CD14-positive monocyte (primary cell): ENCODE data around the gene RHEB. TPM values are rescaled to one million over a fixed set of nuclear protein-coding genes. Genes with fewer than 3 reads are reported as not detected.

ENCODE experiments used
- DNase-seq, 3 donors: peaks; one replicate each; pipeline ENCODE4 v3.0.0-alpha.2; 2011 to 2022
- H2AFZ ChIP-seq: 2 replicates; pipeline ENCODE4 v1.6.0; 2012; ENCODE audit warnings: mild to moderate bottlenecking, low read depth, low read length, inconsistent platforms; ENCODE audit not compliant: insufficient read depth, poor library complexity, severe bottlenecking
- H3K27ac ChIP-seq, 2 donors: 1 replicate in 1 of 2; 2 replicates in 1 of 2; pipeline ENCODE4 v1.5.1; 2012 to 2013; ENCODE audit warnings: low read length in 2 of 2, control low read depth in 1 of 2, inconsistent platforms in 1 of 2, low read depth in 1 of 2, mild to moderate bottlenecking in 1 of 2
- H3K27me3 ChIP-seq, 2 donors: one replicate each; pipeline versions ENCODE4 v1.6.0 to v1.6.1; 2011 to 2013; ENCODE audit warnings: low read length in 2 of 2; ENCODE audit not compliant: control insufficient read depth in 2 of 2, insufficient read depth in 2 of 2
- H3K36me3 ChIP-seq, 2 donors: replicated peaks in 1 of 2; 1 replicate in 1 of 2; 2 replicates in 1 of 2; pipeline versions ENCODE4 v1.5.1 to v1.6.1; 2012 to 2013; ENCODE audit warnings: low read length in 2 of 2, control low read depth in 1 of 2, inconsistent platforms in 1 of 2, mild to moderate bottlenecking in 1 of 2; ENCODE audit not compliant: insufficient read depth in 2 of 2, control insufficient read depth in 1 of 2
- H3K4me1 ChIP-seq, 2 donors: 1 replicate in 1 of 2; 2 replicates in 1 of 2; pipeline versions ENCODE4 v1.5.1 to v1.6.1; 2012 to 2013; ENCODE audit warnings: low read length in 2 of 2, control low read depth in 1 of 2, inconsistent platforms in 1 of 2, mild to moderate bottlenecking in 1 of 2, moderate library complexity in 1 of 2; ENCODE audit not compliant: insufficient read depth in 2 of 2, control insufficient read depth in 1 of 2
- H3K4me2 ChIP-seq: replicated peaks from 2 replicates; pipeline ENCODE3; 2012; ENCODE audit warnings: low read length, moderate library complexity, mild to moderate bottlenecking; ENCODE audit not compliant: poor library complexity, severe bottlenecking; ENCODE audit errors: extremely low read depth
- H3K4me3 ChIP-seq, 3 experiments: fragments of 200-600 bp in 1 of 3; sonication (generic) in 1 of 3; replicated peaks in 1 of 3; 1 replicate in 2 of 3; 2 replicates in 1 of 3; pipeline ENCODE4 v1.5.1; 2011 to 2013; ENCODE audit warnings: low read length in 3 of 3, mild to moderate bottlenecking in 3 of 3, control low read depth in 2 of 3, low read depth in 2 of 3, inconsistent platforms in 1 of 3, moderate library complexity in 1 of 3
- H3K79me2 ChIP-seq: 2 replicates; pipeline ENCODE4 v1.6.0; 2012; ENCODE audit warnings: mild to moderate bottlenecking, control low read depth, inconsistent platforms, low read length, moderate library complexity; ENCODE audit not compliant: insufficient read depth
- H3K9ac ChIP-seq: 2 replicates; pipeline ENCODE4 v1.6.0; 2017; ENCODE audit warnings: low read length, mild to moderate bottlenecking; ENCODE audit not compliant: insufficient read depth, poor library complexity, severe bottlenecking
- H3K9me3 ChIP-seq, 2 donors: replicated peaks in 1 of 2; 1 replicate in 1 of 2; 2 replicates in 1 of 2; pipeline versions ENCODE4 v1.5.1 to v1.6.1; 2012 to 2013; ENCODE audit warnings: low read length in 2 of 2, control low read depth in 1 of 2; ENCODE audit not compliant: control insufficient read depth in 1 of 2, insufficient read depth in 1 of 2
- H4K20me1 ChIP-seq: 2 replicates; pipeline ENCODE4 v1.6.0; 2012; ENCODE audit warnings: mild to moderate bottlenecking, low read length, control low read depth, moderate library complexity; ENCODE audit not compliant: insufficient read depth
- H3K27ac Mint-ChIP-seq, 7 donors: one replicate each; pipeline ENCODE4 v1.8.0; 2020; ENCODE audit warnings: mild to moderate bottlenecking in 7 of 7, mixed read lengths in 7 of 7, moderate library complexity in 6 of 7, inconsistent platforms in 2 of 7
- H3K27me3 Mint-ChIP-seq, 3 donors: one replicate each; pipeline ENCODE4 v1.8.0; 2021 to 2022; ENCODE audit warnings: low read depth in 3 of 3, mild to moderate bottlenecking in 3 of 3, mixed read lengths in 3 of 3, moderate library complexity in 3 of 3, inconsistent platforms in 1 of 3
- H3K36me3 Mint-ChIP-seq, 2 donors: one replicate each; pipeline ENCODE4 v1.8.0; 2020; ENCODE audit warnings: mixed read lengths in 2 of 2, inconsistent platforms in 1 of 2, mild to moderate bottlenecking in 1 of 2
- H3K4me1 Mint-ChIP-seq: one replicate; pipeline ENCODE4 v1.8.0; 2020; ENCODE audit warnings: mild to moderate bottlenecking, mixed read lengths
- H3K4me3 Mint-ChIP-seq, 2 donors: one replicate each; pipeline ENCODE4 v1.8.0; 2020; ENCODE audit warnings: mild to moderate bottlenecking in 2 of 2, mixed read lengths in 2 of 2, moderate library complexity in 1 of 2
- H3K9me3 Mint-ChIP-seq, 7 donors: one replicate each; pipeline ENCODE4 v1.8.0; 2020 to 2022; ENCODE audit warnings: mixed read lengths in 7 of 7, mild to moderate bottlenecking in 6 of 7, moderate library complexity in 6 of 7, inconsistent platforms in 2 of 7
- WGBS: methylation state at CpG from one replicate; pipeline ENCODE4 v1.1.5; 2013; ENCODE audit warnings: missing lambda C conversion rate; ENCODE audit not compliant: insufficient coverage; 5-methylcytosine and 5-hydroxymethylcytosine counted together
- intact Hi-C, 2 donors: fragments of 100-400 bp; cut with micrococcal nuclease; formaldehyde crosslinking; loops; one replicate each; pipeline versions ENCODE4 v1.15.0 to v1.15.1; 2023
- polyA plus RNA-seq, 3 donors: library from polyadenylated mRNA; depleted of rRNA in 1 of 3; unstranded in 2 of 3; stranded (reverse) in 1 of 3; fragments of 300-500 nt in 2 of 3; fragments of >200 nt in 1 of 3; fragmentation: Illumina TruSeq in 2 of 3; gene quantifications; 1 replicate in 2 of 3; 2 replicates in 1 of 3; pipeline ENCODE4 v1.2.3, GENCODE V29; 2012 to 2021
- TF ChIP-seq, protein P1 (sequence below): fragments of 200-600 bp; IDR thresholded peaks from one replicate; pipeline ENCODE4 v1.8.0; 2022; ENCODE audit warnings: antibody characterized with exemption, mild to moderate bottlenecking

RHEB gene
- polyA plus RNA-seq, 3 donors, result 20.4 to 96.1 (median 95.8) TPM

- WGBS, result 36% methylated on average over 6 of the region's 14 CpGs
- no peaks in the 10 kb centered on the region for H3K79me2 ChIP-seq
- H3K4me2 ChIP-seq, result no peak overlapping the region
- H3K36me3 ChIP-seq, result no peaks in the 10 kb centered on the region
- peaks cover 0 to 4% (median 0%) of the 10 kb centered on the region in 7 donors for H3K9me3 Mint-ChIP-seq
- no peak overlapping the region for H3K9ac ChIP-seq
- peaks cover 1 to 9% (median 3%) of the 10 kb centered on the region in 3 donors for H3K27me3 Mint-ChIP-seq
- H4K20me1 ChIP-seq, result no peaks in the 10 kb centered on the region
- DNase-seq, result no peak
- no peaks in the 10 kb centered on the region for H3K4me1 ChIP-seq
- no peak overlapping the region for H3K4me3 Mint-ChIP-seq
- TF ChIP-seq, protein P1, sequence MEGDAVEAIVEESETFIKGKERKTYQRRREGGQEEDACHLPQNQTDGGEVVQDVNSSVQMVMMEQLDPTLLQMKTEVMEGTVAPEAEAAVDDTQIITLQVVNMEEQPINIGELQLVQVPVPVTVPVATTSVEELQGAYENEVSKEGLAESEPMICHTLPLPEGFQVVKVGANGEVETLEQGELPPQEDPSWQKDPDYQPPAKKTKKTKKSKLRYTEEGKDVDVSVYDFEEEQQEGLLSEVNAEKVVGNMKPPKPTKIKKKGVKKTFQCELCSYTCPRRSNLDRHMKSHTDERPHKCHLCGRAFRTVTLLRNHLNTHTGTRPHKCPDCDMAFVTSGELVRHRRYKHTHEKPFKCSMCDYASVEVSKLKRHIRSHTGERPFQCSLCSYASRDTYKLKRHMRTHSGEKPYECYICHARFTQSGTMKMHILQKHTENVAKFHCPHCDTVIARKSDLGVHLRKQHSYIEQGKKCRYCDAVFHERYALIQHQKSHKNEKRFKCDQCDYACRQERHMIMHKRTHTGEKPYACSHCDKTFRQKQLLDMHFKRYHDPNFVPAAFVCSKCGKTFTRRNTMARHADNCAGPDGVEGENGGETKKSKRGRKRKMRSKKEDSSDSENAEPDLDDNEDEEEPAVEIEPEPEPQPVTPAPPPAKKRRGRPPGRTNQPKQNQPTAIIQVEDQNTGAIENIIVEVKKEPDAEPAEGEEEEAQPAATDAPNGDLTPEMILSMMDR, result peak; percentile 26
- H3K36me3 Mint-ChIP-seq, result no peaks in the 10 kb centered on the region
- peaks cover 21% of the 10 kb centered on the region for H3K4me1 Mint-ChIP-seq
- no peak overlapping the region for H3K27ac ChIP-seq
- no peaks in the 10 kb centered on the region for H3K27me3 ChIP-seq
- H2AFZ ChIP-seq, result peak overlapping the region; percentile 48
- no peak overlapping the region for H3K27ac Mint-ChIP-seq
- intact Hi-C loops, result no loop called here
- no peaks in the 10 kb centered on the region for H3K9me3 ChIP-seq
- no peak overlapping the region for H3K4me3 ChIP-seq
Observed at GRCh38 chr7:151432658-151433521, 86.8 kb downstream of the RHEB start.

DNA sequence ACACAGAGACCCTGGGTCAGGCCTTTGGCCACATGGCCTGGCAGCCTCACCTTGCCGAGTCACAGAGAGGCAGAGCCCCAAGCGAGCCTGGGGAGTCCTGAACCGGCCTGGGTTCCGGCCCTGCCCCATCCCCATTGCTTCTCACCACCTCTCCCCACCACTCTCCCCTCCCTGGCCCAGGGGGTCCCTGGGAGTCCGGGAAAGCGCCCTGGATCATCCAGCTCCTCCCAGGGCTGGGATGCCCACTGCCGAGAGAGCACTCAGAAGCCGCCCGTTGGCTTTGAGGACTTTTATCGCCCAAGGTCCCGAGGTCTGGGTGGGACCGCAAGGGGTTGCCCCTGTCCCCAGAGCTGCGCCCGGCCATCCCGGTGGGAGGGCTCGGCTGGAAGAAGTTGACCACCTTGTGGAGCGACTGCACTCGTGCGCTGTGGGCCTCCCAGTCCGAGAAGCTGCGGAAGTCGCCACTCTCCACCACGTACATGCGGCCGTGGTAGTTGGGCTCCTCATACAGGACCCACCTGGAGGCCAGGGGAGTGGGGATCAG is 87.9 kb downstream of the RHEB start:
- Histone ChIP-seq H4K20me1 (no peaks in the 10 kb centered on the region), H3K27me3 (no peaks in the 10 kb centered on the region), H3K9me3 (no peaks in the 10 kb centered on the region), H3K9ac (no peak overlapping the region), H3K4me3 (no peak overlapping the region), H3K79me2 (no peaks in the 10 kb centered on the region), H3K36me3 (no peaks in the 10 kb centered on the region), H2AFZ (no peak overlapping the region), H3K4me1 (no peaks in the 10 kb centered on the region), H3K27ac (no peak overlapping the region), H3K4me2 (no peak overlapping the region)
- H3K36me3 Mint-ChIP-seq, result no peaks in the 10 kb centered on the region
- WGBS, result 97% methylated on average over 23 of the region's 25 CpGs
- intact Hi-C loops, result no loop called here
- peaks cover 0 to 4% (median 0%) of the 10 kb centered on the region in 7 donors for H3K9me3 Mint-ChIP-seq
- H3K4me1 Mint-ChIP-seq, result peaks cover 21% of the 10 kb centered on the region
- H3K4me3 Mint-ChIP-seq, result no peak overlapping the region
- H3K27me3 Mint-ChIP-seq, result peaks cover 1 to 7% (median 6%) of the 10 kb centered on the region in 3 donors
- peak overlapping the region in 1 of 7 donors; percentile 69 for H3K27ac Mint-ChIP-seq
- TF ChIP-seq, protein P1, result no peak
- DNase-seq, result no peak
